ENCODE results near the gene SLAMF9. TPM values are rescaled to one million over a fixed set of nuclear protein-coding genes. Genes with fewer than 3 reads are reported as not detected.
A peak's percentile ranks its signal among the peaks of the same experiment; 100 is the strongest.

SLAMF9 gene
- total RNA-seq, 1 experiment from 2014 or later: not detected

- ATAC-seq: no peak
- Mint-ChIP-seq H3K36me3 (no peaks in the 10 kb centered on the region), H3K4me3 (no peak overlapping the region), H3K27me3 (ENCODE audit: low read depth) (peaks cover 2% of the 10 kb centered on the region), H3K9me3 (no peaks in the 10 kb centered on the region), H3K4me1 (peaks cover 11% of the 10 kb centered on the region), H3K27ac (no peak overlapping the region)
- ChIA-PET CTCF (interaction anchor here (0.9 kb wide), 1 partner anchor 180 kb away, joined by 3 read pairs; the partner anchor contains the start of gene DUSP23), POLR2A (no interaction called here)
- TF ChIP-seq, protein P1, sequence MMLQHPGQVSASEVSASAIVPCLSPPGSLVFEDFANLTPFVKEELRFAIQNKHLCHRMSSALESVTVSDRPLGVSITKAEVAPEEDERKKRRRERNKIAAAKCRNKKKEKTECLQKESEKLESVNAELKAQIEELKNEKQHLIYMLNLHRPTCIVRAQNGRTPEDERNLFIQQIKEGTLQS (CRISPR knock-in tag; conservative IDR thresholded peaks at IDR 0.05): no peak
- no peak for TF ChIP-seq AFF4 (CRISPR knock-in tag; IDR thresholded peaks at IDR 0.05; ENCODE audit: borderline replicate concordance)
- TF ChIP-seq, protein P2, sequence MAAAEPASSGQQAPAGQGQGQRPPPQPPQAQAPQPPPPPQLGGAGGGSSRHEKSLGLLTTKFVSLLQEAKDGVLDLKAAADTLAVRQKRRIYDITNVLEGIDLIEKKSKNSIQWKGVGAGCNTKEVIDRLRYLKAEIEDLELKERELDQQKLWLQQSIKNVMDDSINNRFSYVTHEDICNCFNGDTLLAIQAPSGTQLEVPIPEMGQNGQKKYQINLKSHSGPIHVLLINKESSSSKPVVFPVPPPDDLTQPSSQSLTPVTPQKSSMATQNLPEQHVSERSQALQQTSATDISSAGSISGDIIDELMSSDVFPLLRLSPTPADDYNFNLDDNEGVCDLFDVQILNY (CRISPR knock-in tag; IDR thresholded peaks at IDR 0.05): no peak
- no peak for TF ChIP-seq GABPB1 (CRISPR knock-in tag; IDR thresholded peaks at IDR 0.05)
- TF ChIP-seq ZNF121 (CRISPR knock-in tag; IDR thresholded peaks at IDR 0.05): no peak
- TF ChIP-seq SP1 (CRISPR knock-in tag; conservative IDR thresholded peaks at IDR 0.05): no peak
- TF ChIP-seq, protein P3, sequence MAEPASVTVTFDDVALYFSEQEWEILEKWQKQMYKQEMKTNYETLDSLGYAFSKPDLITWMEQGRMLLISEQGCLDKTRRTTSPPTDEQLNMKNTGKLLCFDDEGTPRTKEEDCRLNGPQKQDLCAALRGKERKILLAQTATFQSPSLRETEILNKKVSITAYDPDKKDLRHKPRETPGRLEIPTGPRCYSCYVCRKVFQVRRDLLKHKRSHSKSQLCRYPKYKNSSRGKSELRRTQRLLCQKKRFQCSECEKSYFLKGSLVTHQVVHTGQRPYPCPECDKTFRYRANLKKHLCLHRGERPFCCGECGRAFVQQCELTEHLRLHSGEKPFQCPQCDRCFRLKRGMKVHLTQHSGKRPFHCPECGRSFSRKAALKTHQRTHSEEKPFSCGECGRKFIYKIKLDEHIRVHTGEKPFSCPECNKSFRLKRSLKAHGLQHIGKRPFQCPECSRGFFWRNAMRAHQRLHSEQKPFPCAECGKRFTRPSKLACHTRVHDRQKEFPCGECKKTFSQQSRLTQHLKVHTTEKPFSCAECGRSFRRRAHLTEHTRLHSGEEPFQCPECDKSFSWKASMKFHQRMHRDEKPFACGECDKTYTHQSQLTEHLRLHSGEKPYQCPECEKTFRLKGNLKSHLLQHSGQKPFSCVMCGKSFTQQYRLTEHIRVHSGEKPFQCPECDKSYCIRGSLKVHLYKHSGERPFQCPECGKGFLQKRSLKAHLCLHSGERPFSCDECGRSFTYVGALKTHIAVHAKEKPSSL (CRISPR knock-in tag; conservative IDR thresholded peaks at IDR 0.05): no peak
- no peak for TF ChIP-seq ZNF263 (CRISPR knock-in tag; IDR thresholded peaks at IDR 0.05; ENCODE audit: low read depth)
- TF ChIP-seq ZNF671 (CRISPR knock-in tag; IDR thresholded peaks at IDR 0.05): no peak
- no peak for TF ChIP-seq NFATC4 (CRISPR knock-in tag; IDR thresholded peaks at IDR 0.05)
- no peak for TF ChIP-seq CREM (CRISPR knock-in tag; IDR thresholded peaks at IDR 0.05)
- TF ChIP-seq GRHL2 (CRISPR knock-in tag; IDR thresholded peaks at IDR 0.05; ENCODE audit: insufficient replicate concordance, severe bottlenecking): no peak
- TF ChIP-seq, protein P4, sequence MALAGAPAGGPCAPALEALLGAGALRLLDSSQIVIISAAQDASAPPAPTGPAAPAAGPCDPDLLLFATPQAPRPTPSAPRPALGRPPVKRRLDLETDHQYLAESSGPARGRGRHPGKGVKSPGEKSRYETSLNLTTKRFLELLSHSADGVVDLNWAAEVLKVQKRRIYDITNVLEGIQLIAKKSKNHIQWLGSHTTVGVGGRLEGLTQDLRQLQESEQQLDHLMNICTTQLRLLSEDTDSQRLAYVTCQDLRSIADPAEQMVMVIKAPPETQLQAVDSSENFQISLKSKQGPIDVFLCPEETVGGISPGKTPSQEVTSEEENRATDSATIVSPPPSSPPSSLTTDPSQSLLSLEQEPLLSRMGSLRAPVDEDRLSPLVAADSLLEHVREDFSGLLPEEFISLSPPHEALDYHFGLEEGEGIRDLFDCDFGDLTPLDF (CRISPR knock-in tag; IDR thresholded peaks at IDR 0.05): no peak
- TF ChIP-seq FOXJ3 (CRISPR knock-in tag; IDR thresholded peaks at IDR 0.05; ENCODE audit: borderline replicate concordance): no peak
- TF ChIP-seq ZBTB21 (CRISPR knock-in tag; IDR thresholded peaks at IDR 0.05; ENCODE audit: borderline replicate concordance): no peak
- TF ChIP-seq KAT7 (CRISPR knock-in tag; IDR thresholded peaks at IDR 0.05; ENCODE audit: borderline replicate concordance): no peak
- DNase-seq (ENCODE audit: low spot score): no peak
These were observed 6.8 kb upstream of the SLAMF9 start for GRCh38 chr1:159960721-159961381.

DNA sequence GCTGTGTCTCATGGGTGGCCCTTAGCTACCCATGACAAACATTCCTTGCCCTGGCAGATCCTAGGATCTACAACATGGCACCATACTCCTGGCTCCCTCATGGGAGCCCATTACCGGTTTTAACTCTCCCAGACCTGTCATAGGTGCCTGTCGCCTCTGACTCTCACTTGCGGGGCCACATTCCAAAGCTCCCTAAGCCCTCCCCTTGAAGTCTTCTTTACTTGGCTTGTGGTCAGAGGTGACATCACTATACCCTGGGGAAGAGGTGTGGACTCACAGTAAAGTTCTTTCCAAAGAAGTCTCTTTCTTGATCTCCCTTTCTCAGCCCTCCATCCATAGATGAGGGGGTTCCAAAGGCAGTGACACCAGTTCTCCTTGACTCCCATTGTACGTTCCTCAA lies 5.4 kb upstream of the SLAMF9 start:
- POLR2A ChIA-PET: no interaction called here
- Mint-ChIP-seq H3K4me3 (no peak overlapping the region), H3K27me3 (ENCODE audit: low read depth) (peaks cover 4% of the 10 kb centered on the region), H3K36me3 (no peaks in the 10 kb centered on the region), H3K27ac (0 out of 2 replicates have a peak overlapping the region, but pooled peaks have one; percentile 13), H3K9me3 (no peaks in the 10 kb centered on the region), H3K4me1 (peaks cover 3% of the 10 kb centered on the region)
- DNase-seq (ENCODE audit: low spot score) (no peak), ATAC-seq (no peak)
- CTCF ChIA-PET: interaction anchor here (0.7 to 2.0 kb wide), 3 partner anchors 14 to 659 kb away, joined by 3 to 4 read pairs (median 4); partner anchors contain the start of gene IGSF9
- no peak for TF ChIP-seq CREM (CRISPR knock-in tag; IDR thresholded peaks at IDR 0.05)
- TF ChIP-seq ZNF138 (CRISPR knock-in tag; conservative IDR thresholded peaks at IDR 0.05): no peak
- TF ChIP-seq JUN (CRISPR knock-in tag; IDR thresholded peaks at IDR 0.05): no peak
- TF ChIP-seq ATF1 (CRISPR knock-in tag; IDR thresholded peaks at IDR 0.05): no peak
- TF ChIP-seq, protein P3 (CRISPR knock-in tag; conservative IDR thresholded peaks at IDR 0.05): no peak
- TF ChIP-seq ZBTB43 (CRISPR knock-in tag; IDR thresholded peaks at IDR 0.05): no peak
- TF ChIP-seq NR2C2 (CRISPR knock-in tag; IDR thresholded peaks at IDR 0.05): no peak
- TF ChIP-seq, protein P4 (CRISPR knock-in tag; IDR thresholded peaks at IDR 0.05): no peak
